Measurements from ENCODE around the gene JMY. TPM values are rescaled to one million over a fixed set of nuclear protein-coding genes. Genes with fewer than 3 reads are reported as not detected.

JMY gene
- total RNA-seq, 1 experiment from 2014 or later = 4.9 TPM

DNA sequence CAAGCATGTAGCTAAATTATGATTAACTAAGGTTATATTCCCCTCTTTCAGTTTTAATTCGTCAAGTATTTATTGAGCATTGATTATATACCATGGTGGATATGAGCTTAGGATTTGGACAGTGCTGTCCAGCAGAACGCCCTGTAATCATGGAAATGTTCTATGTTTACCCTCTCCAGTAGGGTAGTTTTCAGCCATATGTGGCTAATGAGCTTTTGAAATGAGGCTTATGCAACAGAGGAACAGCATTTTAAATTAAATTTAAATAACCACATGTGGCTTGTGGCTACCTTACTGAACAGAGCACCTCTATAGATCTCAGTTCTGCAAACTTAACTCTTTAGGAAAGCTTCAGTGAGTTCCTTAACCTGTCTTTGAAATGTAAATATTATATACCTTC is 59.1 kb downstream of the JMY start:
- DNase-seq (ENCODE audit: low read depth) = no peak

DNA sequence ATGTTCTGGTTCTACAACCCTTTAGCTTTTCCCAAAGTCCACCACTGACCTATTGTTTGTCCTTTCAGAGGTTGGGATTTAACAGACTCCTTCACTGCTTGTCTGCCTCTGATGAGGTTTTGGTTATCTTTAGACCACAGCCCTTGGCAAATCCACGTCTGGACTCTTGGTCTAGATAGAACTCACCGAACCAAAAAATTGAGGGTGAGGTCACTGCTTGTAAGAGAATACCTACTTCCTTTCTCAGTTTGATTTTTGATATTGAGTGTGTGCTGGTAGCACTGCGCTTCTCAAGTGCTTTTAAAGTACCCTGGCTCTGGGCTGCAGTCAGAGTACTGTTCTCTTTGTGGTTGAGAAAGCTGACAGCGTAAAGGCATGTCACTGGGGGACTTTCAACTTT is 61.7 kb downstream of the JMY start:
- DNase-seq (ENCODE audit: low read depth) = peak; percentile 45

DNA sequence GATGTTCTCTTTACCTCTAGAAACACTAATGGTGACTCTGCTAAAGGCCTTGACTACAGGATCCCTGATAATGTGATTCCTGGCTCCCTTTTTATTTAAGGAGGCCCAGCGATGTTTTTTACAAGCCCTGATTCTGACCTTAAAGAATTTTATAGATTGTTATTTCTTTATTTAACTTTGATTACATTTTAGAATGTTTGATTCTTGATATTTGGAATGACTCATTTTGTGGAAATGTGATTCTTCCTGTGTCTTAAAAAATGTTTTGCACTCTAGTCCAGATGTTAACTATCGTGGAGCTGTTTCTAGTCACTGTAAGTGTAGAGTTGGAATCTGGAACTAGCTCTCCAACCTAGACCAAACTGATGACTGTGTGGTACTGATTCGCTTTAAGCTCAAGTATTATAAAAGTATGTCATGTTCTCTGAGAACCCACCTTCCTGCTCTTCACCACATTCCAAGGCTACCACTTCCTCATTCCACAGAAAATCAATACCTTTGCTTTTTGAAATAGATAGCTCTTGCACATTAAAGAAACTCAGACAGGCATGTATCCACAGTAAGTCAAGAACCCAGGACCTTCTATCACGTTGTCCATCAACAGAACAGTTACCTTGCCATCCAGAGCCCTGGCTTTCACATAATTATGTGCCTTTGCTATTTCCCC is 65.2 kb downstream of the JMY start:
- DNase-seq (ENCODE audit: low read depth) = peak; percentile 5

DNA sequence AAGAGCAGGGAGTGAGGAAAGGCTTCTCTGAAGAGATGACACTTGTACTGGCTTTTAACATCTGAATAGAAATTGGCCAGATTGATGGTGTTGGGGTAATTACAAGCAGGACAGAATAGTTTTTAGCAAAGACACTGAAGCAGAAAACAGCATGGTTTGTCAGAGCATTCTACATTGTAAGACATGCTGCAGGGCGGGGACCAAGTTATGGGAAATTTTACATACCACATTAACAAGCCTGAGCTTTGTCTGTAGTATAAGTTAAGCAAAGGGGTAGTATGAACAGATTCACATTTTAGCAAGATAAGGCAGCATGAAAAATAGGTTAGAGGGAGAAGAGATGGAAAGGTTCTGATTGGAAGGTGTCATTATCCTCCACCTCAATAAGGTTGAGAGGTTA is 66.5 kb downstream of the JMY start:
- DNase-seq (ENCODE audit: low read depth) = no peak

DNA sequence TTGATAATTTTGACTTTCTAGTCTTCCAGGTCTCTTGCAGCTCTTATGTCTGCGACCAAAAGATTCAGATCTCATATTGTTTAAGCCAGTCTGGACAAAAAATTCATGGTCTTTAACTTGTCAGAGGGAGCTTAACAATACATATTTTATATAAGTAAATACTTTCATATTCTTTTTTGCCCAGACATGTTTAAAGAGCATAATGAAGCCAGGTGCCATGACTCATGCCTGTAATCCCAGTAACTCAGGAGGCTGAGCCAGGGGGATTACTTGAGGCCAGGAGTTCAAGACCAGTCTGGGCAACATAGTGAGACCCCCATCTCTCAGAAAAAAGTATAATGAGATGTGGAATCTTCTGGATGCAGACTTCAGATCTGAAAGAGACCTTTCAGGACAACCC is 69.8 kb downstream of the JMY start:
- no peak for DNase-seq (ENCODE audit: low read depth)

DNA sequence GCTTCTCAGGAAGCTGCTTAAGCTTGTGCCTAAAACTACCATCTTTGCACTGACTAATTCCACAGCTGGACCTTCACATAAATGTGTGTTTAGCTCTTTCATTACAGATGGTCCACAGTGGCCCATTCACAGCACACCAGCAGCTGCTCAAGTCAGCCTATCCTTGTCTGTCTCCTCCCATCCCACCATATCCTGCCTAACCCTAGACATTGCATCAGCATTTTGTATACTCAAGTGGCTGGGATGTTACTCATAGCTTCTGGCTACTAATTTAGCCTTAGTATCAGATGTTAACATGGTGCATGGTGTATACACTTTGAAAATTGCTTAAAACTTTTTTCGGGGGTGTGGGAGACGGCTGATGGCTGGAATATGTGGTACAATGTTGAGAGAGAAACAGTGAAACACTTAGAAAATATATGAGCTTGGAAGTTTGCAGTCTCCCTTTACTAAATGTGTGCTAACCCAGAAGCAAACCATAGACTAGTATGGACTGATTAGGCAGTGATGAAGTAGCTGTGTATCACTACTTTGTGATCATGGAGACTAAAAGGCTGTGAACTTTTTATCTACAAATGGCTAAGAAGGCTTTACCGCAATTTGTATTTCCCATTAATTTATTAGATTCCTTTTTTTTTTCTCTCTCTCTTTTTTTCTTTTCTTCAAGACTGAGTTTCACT is 83.1 kb downstream of the JMY start:
- peak; percentile 52 for DNase-seq (ENCODE audit: low read depth)

DNA sequence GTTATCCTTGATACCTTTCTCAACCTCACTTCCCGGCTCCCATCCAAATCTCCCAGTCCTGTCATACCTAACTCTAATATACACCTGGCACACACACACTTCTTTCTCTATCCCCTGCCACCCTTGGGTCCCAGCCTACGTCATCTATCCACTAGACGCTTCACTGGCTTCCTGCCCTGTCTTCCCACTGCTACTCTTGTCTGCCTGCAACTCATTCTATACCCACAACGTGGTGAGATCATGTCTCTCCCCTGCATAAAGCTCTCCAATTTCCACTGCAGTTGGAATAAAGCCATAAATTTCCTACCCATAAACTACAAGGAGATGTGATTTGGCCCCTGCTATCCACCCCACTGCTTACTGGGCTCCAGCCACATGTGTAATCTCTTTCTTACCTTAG is 93.5 kb downstream of the JMY start:
- DNase-seq (ENCODE audit: low read depth) = no peak

DNA sequence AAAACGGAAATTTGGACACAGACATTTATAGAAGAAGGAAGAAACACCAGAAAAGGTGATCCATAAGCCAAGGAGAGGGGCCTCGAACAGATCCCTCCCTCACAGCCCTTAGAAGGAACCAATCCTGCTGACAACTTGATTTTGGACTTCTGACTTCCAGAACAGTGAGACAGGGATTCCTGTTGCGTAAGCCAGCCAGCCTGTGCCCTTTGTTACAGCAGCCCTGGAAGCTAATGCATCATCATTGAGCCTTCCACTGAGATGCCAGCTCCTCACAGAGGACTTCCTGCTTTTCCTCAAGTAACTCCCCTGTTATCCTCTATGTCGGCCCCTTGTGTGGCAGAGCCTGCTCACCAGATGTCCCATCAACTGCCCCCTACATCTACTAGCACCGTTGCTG is 94.1 kb downstream of the JMY start:
- DNase-seq (ENCODE audit: low read depth) = no peak

DNA sequence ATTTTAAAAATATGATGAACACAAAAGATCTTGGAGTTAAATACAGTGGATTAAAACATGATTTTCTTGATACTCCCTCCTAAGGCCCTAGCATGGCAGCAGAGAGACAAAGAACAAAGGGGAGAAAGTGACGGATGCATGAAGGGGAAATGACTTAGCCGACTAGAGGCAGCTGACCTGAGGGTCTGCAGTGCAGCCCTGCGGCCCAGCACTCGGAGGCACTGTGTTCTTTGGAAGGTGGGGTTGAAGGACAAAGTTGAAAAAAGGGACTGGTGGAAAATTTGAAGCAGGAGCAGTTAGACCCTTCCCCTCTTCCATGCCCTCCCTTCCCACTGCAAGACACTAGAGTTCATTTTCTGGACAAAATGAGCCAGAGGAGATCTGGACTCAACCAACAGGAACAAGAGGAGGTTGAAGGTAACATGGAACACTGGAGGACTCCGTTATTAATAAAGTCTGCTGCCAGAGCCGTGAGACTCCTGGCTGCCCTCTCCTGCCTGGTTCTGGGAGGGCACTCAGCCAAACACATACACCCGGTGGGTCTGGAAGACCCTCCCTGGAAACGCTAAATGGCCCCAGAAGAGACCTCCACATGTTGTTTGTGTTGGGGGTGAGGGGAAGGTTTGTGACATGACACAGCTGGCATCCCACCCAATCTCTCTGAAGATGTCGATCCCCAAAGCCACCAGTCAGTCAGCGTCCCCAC is 98.1 kb downstream of the JMY start:
- DNase-seq (ENCODE audit: low read depth) = no peak

DNA sequence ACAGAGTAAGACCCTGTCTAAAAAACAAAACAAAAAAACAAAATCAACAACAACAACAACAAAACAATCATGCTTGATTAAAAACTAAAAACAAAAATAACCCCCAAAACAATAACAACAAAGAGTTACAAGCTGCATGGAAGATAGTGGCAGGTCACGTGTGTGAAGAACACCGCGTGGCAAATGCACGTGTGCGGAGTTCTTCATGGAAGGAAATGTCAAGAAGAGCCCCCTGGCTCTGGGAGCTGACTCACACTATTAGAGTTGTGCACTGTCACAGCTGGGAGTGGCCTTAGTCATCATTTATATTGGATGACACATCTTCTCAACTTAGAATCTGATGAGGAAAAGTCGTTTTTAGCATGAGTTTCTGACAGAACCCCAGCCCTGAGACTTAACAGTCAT is 110.5 kb downstream of the JMY start:
- peak; percentile 86 for DNase-seq (ENCODE audit: low read depth)

DNA sequence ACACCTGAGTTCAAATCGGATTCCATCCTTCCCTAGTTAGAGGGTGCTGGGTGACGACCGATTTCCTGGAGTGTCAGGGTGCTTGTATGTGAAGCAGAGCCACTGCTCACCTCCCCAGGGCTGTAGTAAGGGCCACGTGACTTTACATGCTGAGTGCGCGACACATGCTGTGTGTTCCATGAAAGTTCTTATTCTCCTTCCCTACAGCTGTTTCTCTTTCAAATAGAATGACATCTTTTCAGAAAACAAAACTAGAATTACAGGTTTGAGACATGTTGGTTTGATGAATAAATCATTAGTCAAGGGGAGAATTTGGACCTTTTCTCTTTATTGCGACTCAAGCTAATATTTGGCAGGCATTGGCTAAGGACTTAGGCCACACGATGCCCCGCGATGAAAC is 113.1 kb downstream of the JMY start:
- DNase-seq (ENCODE audit: low read depth) = no peak

DNA sequence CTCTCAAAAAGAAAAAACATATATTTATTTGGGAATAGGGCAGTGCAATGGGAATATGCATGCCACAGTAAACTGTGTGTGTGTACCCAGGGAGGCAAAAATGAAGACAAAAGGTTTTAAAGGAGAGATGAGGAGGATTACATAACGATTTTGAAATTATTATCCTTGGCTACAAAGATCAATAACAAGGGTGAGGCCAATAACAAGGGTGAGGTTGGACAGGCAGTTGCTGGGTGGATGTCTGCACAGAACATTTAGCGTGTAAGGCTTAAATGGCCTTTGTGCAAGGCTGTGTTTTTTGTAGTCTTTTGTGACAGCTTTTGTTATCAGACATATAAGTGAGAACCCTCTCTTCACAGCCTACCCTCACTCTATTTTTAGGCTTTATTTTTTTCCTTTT is 114.0 kb downstream of the JMY start:
- no peak for DNase-seq (ENCODE audit: low read depth)

DNA sequence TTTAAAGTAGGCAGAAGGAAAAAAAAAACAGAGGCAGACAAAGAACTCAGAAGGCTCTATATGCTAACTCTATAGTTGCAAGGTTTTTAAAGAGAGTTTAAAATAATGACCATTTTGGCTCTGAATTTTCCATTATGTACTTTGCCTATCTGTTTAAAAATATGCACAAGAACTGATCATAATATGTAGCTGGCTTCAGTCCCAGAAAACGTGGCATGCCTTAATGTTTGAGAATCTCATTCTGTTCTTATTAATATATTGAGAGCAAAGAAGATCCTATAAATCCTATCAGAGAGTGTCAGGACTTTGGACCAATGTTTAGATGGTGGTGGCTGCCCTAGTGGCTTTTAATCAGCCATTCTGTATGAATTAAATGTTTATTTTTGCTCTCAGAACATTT is 121.5 kb downstream of the JMY start:
- DNase-seq (ENCODE audit: low read depth) = no peak

Other genes starting within 250 kb of the JMY start
- gene DMGDH, start 166.5 kb upstream of the JMY start, total RNA-seq (2014; rRNA removed; shearing (Covaris generic)) = not detected in 2 replicates
- not detected in 2 replicates for gene BHMT2, start 166.4 kb upstream of the JMY start, total RNA-seq (2014; rRNA removed; shearing (Covaris generic))
- gene BHMT, start 124.3 kb upstream of the JMY start, total RNA-seq (2014; rRNA removed; shearing (Covaris generic)) = not detected in 2 replicates

Data from M059J (cell line).